ENCODE data around the gene MZT2B.
"Not testable (repeated sequence)": the region's sequence is repeated elsewhere in the genome, so short reads cannot be mapped to it uniquely, and the experiment has no call there.

DNA sequence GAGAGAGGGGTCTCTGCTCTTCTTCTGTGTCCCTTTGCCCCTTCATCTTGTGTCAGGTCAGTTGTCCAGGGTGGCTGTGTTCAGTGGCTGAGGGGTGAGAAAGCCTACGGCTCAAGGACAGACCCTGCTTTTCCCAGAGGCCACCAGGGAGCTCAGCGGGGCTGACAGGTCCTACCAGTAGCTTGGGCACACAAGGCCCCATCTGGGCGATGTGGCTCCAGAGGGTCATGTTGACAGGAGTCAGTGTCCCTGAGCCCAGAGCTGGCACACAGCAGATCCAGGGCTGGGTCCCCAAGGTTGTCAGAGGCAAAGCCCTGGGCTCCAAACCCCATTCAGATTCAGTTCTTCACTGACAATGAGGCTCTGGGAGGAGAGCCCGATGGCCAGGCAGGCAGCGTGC, 44.9 kb upstream of the MZT2B start:
- TF ChIP-seq TSHZ2 (CRISPR knock-in tag; IDR thresholded peaks at IDR 0.05); PATZ1 (CRISPR knock-in tag; IDR thresholded peaks at IDR 0.05; ENCODE audit: borderline replicate concordance); ZC3H10 (CRISPR knock-in tag; IDR thresholded peaks at IDR 0.05); PPARA (CRISPR knock-in tag; IDR thresholded peaks at IDR 0.05; ENCODE audit: borderline replicate concordance); ARNTL (CRISPR knock-in tag; IDR thresholded peaks at IDR 0.05; ENCODE audit: borderline replicate concordance, low read depth); ZFP30 (CRISPR knock-in tag; IDR thresholded peaks at IDR 0.05); ESRRG (CRISPR knock-in tag; IDR thresholded peaks at IDR 0.05); BACH2 (CRISPR knock-in tag; IDR thresholded peaks at IDR 0.05; ENCODE audit: borderline replicate concordance); RARB (CRISPR knock-in tag; IDR thresholded peaks at IDR 0.05); SNAI2 (CRISPR knock-in tag; IDR thresholded peaks at IDR 0.05); ZFP3 (CRISPR knock-in tag; IDR thresholded peaks at IDR 0.05); TCF4 (CRISPR knock-in tag; IDR thresholded peaks at IDR 0.05; ENCODE audit: borderline replicate concordance): not testable (repeated sequence)
- TF ChIP-seq, protein P1, sequence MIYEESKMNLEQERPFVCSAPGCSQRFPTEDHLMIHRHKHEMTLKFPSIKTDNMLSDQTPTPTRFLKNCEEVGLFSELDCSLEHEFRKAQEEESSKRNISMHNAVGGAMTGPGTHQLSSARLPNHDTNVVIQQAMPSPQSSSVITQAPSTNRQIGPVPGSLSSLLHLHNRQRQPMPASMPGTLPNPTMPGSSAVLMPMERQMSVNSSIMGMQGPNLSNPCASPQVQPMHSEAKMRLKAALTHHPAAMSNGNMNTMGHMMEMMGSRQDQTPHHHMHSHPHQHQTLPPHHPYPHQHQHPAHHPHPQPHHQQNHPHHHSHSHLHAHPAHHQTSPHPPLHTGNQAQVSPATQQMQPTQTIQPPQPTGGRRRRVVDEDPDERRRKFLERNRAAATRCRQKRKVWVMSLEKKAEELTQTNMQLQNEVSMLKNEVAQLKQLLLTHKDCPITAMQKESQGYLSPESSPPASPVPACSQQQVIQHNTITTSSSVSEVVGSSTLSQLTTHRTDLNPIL (CRISPR knock-in tag; IDR thresholded peaks at IDR 0.05; ENCODE audit: low read depth), result not testable (repeated sequence)
- TF ChIP-seq, protein P2, sequence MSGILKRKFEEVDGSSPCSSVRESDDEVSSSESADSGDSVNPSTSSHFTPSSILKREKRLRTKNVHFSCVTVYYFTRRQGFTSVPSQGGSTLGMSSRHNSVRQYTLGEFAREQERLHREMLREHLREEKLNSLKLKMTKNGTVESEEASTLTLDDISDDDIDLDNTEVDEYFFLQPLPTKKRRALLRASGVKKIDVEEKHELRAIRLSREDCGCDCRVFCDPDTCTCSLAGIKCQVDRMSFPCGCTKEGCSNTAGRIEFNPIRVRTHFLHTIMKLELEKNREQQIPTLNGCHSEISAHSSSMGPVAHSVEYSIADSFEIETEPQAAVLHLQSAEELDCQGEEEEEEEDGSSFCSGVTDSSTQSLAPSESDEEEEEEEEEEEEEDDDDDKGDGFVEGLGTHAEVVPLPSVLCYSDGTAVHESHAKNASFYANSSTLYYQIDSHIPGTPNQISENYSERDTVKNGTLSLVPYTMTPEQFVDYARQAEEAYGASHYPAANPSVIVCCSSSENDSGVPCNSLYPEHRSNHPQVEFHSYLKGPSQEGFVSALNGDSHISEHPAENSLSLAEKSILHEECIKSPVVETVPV (CRISPR knock-in tag; IDR thresholded peaks at IDR 0.05), result not testable (repeated sequence)

All from SK-N-SH treated with all-trans-retinoic acid at 6 μM for 48 hours (cell line).